ENCODE results near the gene GLIPR1L1.

GLIPR1L1 gene

GRCh38 chr12:75354011-75354410 lies 19.5 kb downstream of the GLIPR1L1 start:
- no peak for FAIRE-seq

- FAIRE-seq = no peak
These were observed 26.4 kb downstream of the GLIPR1L1 start for GRCh38 chr12:75360920-75361319.

GRCh38 chr12:75361408-75361807 lies 26.9 kb downstream of the GLIPR1L1 start:
- no peak for FAIRE-seq

- FAIRE-seq = no peak
These were observed 30.4 kb downstream of the GLIPR1L1 start for GRCh38 chr12:75364919-75365318.

GRCh38 chr12:75366629-75367028 lies 32.2 kb downstream of the GLIPR1L1 start:
- no peak for FAIRE-seq

GRCh38 chr12:75374971-75375370 lies 40.5 kb downstream of the GLIPR1L1 start:
- FAIRE-seq = no peak

GRCh38 chr12:75378354-75378753 lies 43.9 kb downstream of the GLIPR1L1 start:
- FAIRE-seq = no peak

- FAIRE-seq = no peak
These were observed 54.6 kb downstream of the GLIPR1L1 start for GRCh38 chr12:75389061-75389460.

GRCh38 chr12:75389706-75390105 lies 55.2 kb downstream of the GLIPR1L1 start:
- no peak for FAIRE-seq

GRCh38 chr12:75390156-75390898 lies 55.9 kb downstream of the GLIPR1L1 start:
- FAIRE-seq = no peak

GRCh38 chr12:75390899-75391538 lies 56.5 kb downstream of the GLIPR1L1 start, which contains the start of gene GLIPR1L2:
Gene GLIPR1L2 (plus strand): TSS chr12:75391089. CDS start chr12:75391117, 28 bp downstream.
- peak; percentile 92 for FAIRE-seq

- FAIRE-seq = no peak
These were observed 69.8 kb downstream of the GLIPR1L1 start for GRCh38 chr12:75404231-75404630.

- no peak for FAIRE-seq
These were observed 73.2 kb downstream of the GLIPR1L1 start for GRCh38 chr12:75407683-75408082.

- no peak for FAIRE-seq
These were observed 75.4 kb downstream of the GLIPR1L1 start for GRCh38 chr12:75409830-75410229.

- peak; percentile 79 for FAIRE-seq
These were observed 80.2 kb downstream of the GLIPR1L1 start for GRCh38 chr12:75414671-75415070.

GRCh38 chr12:75419841-75420240 lies 85.4 kb downstream of the GLIPR1L1 start:
- no peak for FAIRE-seq
